HepG2 (cell line): ENCODE data around the gene MTFP1. TPM values are rescaled to one million over a fixed set of nuclear protein-coding genes. Genes with fewer than 3 reads are reported as not detected.

Experiments
- ARHGAP35 ChIP-seq: sonication (generic); formaldehyde crosslinking; IDR thresholded peaks from 2 replicates; pipeline ENCODE4 v1.9.0; 2022; ENCODE audit warnings: mild to moderate bottlenecking, inconsistent platforms, moderate library complexity, missing genetic modification reagents, borderline replicate concordance
- IRF9 ChIP-seq: sonication (generic); formaldehyde crosslinking; IDR thresholded peaks from 2 replicates; pipeline ENCODE4 v1.8.0; 2022; ENCODE audit warnings: missing genetic modification reagents, mild to moderate bottlenecking, borderline replicate concordance
- IRX3 ChIP-seq: sonication (generic); formaldehyde crosslinking; IDR thresholded peaks from 2 replicates; pipeline ENCODE4 v1.8.1; 2023; ENCODE audit warnings: mild to moderate bottlenecking, low read depth, missing genetic modification reagents, borderline replicate concordance
- KDM6A ChIP-seq: IDR thresholded peaks from 2 replicates; pipeline ENCODE4 v1.6.1; 2016; ENCODE audit warnings: low read depth
- KLF9 ChIP-seq: IDR thresholded peaks from 2 replicates; pipeline ENCODE4 v1.6.1; 2016; ENCODE audit warnings: low read depth
- NR0B2 ChIP-seq: sonication (generic); formaldehyde crosslinking; IDR thresholded peaks from 2 replicates; pipeline ENCODE4 v1.4.0; 2020; ENCODE audit warnings: mild to moderate bottlenecking, missing genetic modification reagents
- SP5 ChIP-seq: IDR thresholded peaks from 2 replicates; pipeline ENCODE4 v1.6.1; 2016; ENCODE audit warnings: low read depth, borderline replicate concordance
- TP53 ChIP-seq: sonication (generic); formaldehyde crosslinking; conservative IDR thresholded peaks from 2 replicates; pipeline ENCODE4 v1.4.0; 2020; ENCODE audit warnings: missing genetic modification reagents
- TRIM22 ChIP-seq: fragments of 450-650 bp; IDR thresholded peaks from 2 replicates; pipeline ENCODE4 v1.6.1; 2017
- ZBTB7A ChIP-seq: sonication (generic); formaldehyde crosslinking; IDR thresholded peaks from 2 replicates; pipeline ENCODE4 v1.8.0; 2022; ENCODE audit warnings: mild to moderate bottlenecking, missing genetic modification reagents
- ZFP1 ChIP-seq: IDR thresholded peaks from 2 replicates; pipeline ENCODE4 v1.6.1; 2016
- ZFY ChIP-seq: sonication (generic); formaldehyde crosslinking; IDR thresholded peaks from 2 replicates; pipeline ENCODE4 v1.4.0; 2020; ENCODE audit warnings: missing genetic modification reagents
- ZMYM4 ChIP-seq: sonication (generic); formaldehyde crosslinking; IDR thresholded peaks from 2 replicates; pipeline ENCODE4 v1.8.1; 2023; ENCODE audit warnings: mild to moderate bottlenecking, missing genetic modification reagents
- ZNF207 ChIP-seq: fragments of 450-650 bp; IDR thresholded peaks from 2 replicates; pipeline ENCODE4 v1.6.1; 2016; ENCODE audit warnings: antibody characterized with exemption, borderline replicate concordance
- ZNF549 ChIP-seq: sonication (generic); formaldehyde crosslinking; IDR thresholded peaks from 2 replicates; pipeline ENCODE4 v1.5.0; 2020; ENCODE audit warnings: missing genetic modification reagents
- ZNF616 ChIP-seq: sonication (generic); formaldehyde crosslinking; IDR thresholded peaks from 2 replicates; pipeline ENCODE4 v1.5.0; 2020; ENCODE audit warnings: low read depth, mild to moderate bottlenecking, missing genetic modification reagents
- ZNF747 ChIP-seq: sonication (generic); formaldehyde crosslinking; IDR thresholded peaks from 2 replicates; pipeline ENCODE4 v1.8.1; 2023; ENCODE audit warnings: missing genetic modification reagents, mild to moderate bottlenecking, borderline replicate concordance
- polyA plus RNA-seq, 8 experiments: library from polyadenylated mRNA; depleted of rRNA in 3 of 8; stranded (reverse) in 7 of 8; unstranded in 1 of 8; fragments of >200 nt; fragmentation: Illumina TruSeq in 4 of 8; extraction: Trizol in 4 of 8; gene quantifications; 2 replicates each; pipeline versions ENCODE4 v1.2.1 to v1.2.3, GENCODE V29; 2011 to 2016; ENCODE audit warnings: low read depth in 4 of 8, missing spikeins in 1 of 8, mixed read lengths in 1 of 8; ENCODE audit not compliant: insufficient read depth in 1 of 8
- total RNA-seq, 5 experiments: library from RNA; depleted of rRNA; stranded (reverse); fragments of >200 nt; fragmentation: Illumina TruSeq; extraction: Trizol; gene quantifications; 2 replicates each; pipeline ENCODE4 v1.2.3, GENCODE V29; 2016; ENCODE audit warnings: low read depth in 1 of 5
- TF ChIP-seq, protein P1 (sequence below): sonication (generic); formaldehyde crosslinking; IDR thresholded peaks from 2 replicates; pipeline ENCODE4 v1.5.1; 2020; ENCODE audit warnings: mild to moderate bottlenecking, missing genetic modification reagents, borderline replicate concordance
- TF ChIP-seq, protein P2 (sequence below): sonication (generic); formaldehyde crosslinking; IDR thresholded peaks from 2 replicates; pipeline ENCODE4 v1.8.1; 2023; ENCODE audit warnings: mild to moderate bottlenecking, missing genetic modification reagents
- TF ChIP-seq, protein P3 (sequence below): sonication (generic); formaldehyde crosslinking; IDR thresholded peaks from 2 replicates; pipeline ENCODE4 v1.4.0; 2020; ENCODE audit warnings: missing genetic modification reagents

MTFP1 gene
- total and polyA plus RNA-seq, 2 of the 13 experiments (the other 11 are each of a cell fraction or from before 2014, with no cell fraction given): 29.5 to 45.6 TPM

- TF ChIP-seq ZNF207 (no peak), NR0B2 (CRISPR knock-in tag) (0 out of 2 replicates have a peak, but pooled peaks have one; percentile 20), TRIM22 (no peak), KDM6A (CRISPR knock-in tag) (no peak), ARHGAP35 (CRISPR knock-in tag) (no peak), TP53 (CRISPR knock-in tag) (no peak), SP5 (CRISPR knock-in tag) (peak; percentile 61; the same call in 1 of the 2 replicates), IRF9 (CRISPR knock-in tag) (no peak), KLF9 (no peak), IRX3 (CRISPR knock-in tag) (peak; percentile 52; the same call in 1 of the 2 replicates), ZFP1 (no peak), ZNF549 (no peak), ZMYM4 (CRISPR knock-in tag) (peak; percentile 26; the same call in 1 of the 2 replicates), ZFY (peak; percentile 68), ZNF616 (CRISPR knock-in tag) (0 out of 2 replicates have a peak, but pooled peaks have one; percentile 49), ZBTB7A (CRISPR knock-in tag) (0 out of 2 replicates have a peak, but pooled peaks have one; percentile 42), ZNF747 (no peak)
- TF ChIP-seq, protein P1, sequence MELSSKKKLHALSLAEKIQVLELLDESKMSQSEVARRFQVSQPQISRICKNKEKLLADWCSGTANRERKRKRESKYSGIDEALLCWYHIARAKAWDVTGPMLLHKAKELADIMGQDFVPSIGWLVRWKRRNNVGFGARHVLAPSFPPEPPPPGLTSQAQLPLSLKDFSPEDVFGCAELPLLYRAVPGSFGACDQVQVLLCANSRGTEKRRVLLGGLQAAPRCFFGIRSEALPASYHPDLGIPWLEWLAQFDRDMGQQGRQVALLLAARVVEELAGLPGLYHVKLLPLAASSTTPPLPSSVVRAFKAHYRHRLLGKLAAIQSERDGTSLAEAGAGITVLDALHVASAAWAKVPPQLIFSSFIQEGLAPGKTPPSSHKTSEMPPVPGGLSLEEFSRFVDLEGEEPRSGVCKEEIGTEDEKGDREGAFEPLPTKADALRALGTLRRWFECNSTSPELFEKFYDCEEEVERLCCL (CRISPR knock-in tag): no peak
- TF ChIP-seq, protein P2, sequence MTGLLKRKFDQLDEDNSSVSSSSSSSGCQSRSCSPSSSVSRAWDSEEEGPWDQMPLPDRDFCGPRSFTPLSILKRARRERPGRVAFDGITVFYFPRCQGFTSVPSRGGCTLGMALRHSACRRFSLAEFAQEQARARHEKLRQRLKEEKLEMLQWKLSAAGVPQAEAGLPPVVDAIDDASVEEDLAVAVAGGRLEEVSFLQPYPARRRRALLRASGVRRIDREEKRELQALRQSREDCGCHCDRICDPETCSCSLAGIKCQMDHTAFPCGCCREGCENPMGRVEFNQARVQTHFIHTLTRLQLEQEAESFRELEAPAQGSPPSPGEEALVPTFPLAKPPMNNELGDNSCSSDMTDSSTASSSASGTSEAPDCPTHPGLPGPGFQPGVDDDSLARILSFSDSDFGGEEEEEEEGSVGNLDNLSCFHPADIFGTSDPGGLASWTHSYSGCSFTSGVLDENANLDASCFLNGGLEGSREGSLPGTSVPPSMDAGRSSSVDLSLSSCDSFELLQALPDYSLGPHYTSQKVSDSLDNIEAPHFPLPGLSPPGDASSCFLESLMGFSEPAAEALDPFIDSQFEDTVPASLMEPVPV (CRISPR knock-in tag): 0 out of 2 replicates have a peak, but pooled peaks have one; percentile 16
- TF ChIP-seq, protein P3, sequence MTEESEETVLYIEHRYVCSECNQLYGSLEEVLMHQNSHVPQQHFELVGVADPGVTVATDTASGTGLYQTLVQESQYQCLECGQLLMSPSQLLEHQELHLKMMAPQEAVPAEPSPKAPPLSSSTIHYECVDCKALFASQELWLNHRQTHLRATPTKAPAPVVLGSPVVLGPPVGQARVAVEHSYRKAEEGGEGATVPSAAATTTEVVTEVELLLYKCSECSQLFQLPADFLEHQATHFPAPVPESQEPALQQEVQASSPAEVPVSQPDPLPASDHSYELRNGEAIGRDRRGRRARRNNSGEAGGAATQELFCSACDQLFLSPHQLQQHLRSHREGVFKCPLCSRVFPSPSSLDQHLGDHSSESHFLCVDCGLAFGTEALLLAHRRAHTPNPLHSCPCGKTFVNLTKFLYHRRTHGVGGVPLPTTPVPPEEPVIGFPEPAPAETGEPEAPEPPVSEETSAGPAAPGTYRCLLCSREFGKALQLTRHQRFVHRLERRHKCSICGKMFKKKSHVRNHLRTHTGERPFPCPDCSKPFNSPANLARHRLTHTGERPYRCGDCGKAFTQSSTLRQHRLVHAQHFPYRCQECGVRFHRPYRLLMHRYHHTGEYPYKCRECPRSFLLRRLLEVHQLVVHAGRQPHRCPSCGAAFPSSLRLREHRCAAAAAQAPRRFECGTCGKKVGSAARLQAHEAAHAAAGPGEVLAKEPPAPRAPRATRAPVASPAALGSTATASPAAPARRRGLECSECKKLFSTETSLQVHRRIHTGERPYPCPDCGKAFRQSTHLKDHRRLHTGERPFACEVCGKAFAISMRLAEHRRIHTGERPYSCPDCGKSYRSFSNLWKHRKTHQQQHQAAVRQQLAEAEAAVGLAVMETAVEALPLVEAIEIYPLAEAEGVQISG (CRISPR knock-in tag): peak; percentile 41; the same call in 1 of the 2 replicates
These were observed 38.4 kb upstream of the MTFP1 start, which contains the start of gene RNF215 (continued) for GRCh38 chr22:30386960-30387827.
